Testis (tissue), 2 donors: ENCODE results near the gene RAB17.

Source experiments
- POLR2A ChIP-seq: fragments of 450-650 bp; IDR thresholded peaks from one replicate; pipeline ENCODE4 v1.6.1; 2017; ENCODE audit warnings: antibody characterized with exemption, mild to moderate bottlenecking, moderate library complexity
- TF ChIP-seq, protein P1 (sequence below), 3 experiments: fragments of 450-650 bp in 2 of 3; fragments of 200-600 bp in 1 of 3; sonication (generic) in 1 of 3; IDR thresholded peaks; one replicate each; pipeline ENCODE4 v1.5.1; 2016 to 2019; ENCODE audit warnings: antibody characterized with exemption in 3 of 3, mild to moderate bottlenecking in 2 of 3, moderate library complexity in 1 of 3

DNA sequence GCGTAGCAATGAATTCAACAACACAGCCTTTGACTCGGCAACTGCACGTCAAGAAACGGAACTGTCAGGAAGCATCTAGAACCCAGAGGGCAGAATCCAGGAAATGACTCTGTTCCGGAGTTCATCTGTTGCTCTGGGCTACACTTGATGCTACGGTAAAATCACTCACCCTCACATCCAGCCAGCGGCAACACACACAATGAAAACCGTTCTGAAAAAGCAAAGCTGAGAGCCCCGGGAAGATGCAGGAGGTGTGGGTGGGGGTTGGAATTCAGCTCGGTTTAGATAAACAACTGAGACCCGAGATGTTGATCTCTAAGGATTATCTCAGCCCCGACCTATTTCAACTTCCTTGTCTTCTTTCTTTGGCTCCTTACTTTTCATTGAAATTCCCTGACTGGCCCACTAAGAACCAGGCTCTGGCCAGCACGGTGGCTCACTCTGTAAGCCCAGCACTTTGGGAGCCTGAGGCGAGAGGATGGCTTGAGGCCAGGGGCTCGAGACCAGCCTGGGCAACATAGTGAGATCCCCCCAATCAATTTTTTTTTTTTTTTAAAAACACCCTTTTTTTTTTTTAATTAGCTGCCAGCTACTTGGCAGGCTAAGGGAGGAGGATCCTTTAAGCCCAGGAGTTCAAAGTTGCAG is 13.3 kb upstream of the RAB17 start:
- TF ChIP-seq, protein P1, sequence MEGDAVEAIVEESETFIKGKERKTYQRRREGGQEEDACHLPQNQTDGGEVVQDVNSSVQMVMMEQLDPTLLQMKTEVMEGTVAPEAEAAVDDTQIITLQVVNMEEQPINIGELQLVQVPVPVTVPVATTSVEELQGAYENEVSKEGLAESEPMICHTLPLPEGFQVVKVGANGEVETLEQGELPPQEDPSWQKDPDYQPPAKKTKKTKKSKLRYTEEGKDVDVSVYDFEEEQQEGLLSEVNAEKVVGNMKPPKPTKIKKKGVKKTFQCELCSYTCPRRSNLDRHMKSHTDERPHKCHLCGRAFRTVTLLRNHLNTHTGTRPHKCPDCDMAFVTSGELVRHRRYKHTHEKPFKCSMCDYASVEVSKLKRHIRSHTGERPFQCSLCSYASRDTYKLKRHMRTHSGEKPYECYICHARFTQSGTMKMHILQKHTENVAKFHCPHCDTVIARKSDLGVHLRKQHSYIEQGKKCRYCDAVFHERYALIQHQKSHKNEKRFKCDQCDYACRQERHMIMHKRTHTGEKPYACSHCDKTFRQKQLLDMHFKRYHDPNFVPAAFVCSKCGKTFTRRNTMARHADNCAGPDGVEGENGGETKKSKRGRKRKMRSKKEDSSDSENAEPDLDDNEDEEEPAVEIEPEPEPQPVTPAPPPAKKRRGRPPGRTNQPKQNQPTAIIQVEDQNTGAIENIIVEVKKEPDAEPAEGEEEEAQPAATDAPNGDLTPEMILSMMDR (IDR thresholded peaks at IDR 0.05) = no peak
- TF ChIP-seq POLR2A = no peak
